ENCODE data around the gene TP53INP2. TPM values are rescaled to one million over a fixed set of nuclear protein-coding genes. Genes with fewer than 3 reads are reported as not detected.
A peak's percentile ranks its signal among the peaks of the same experiment; 100 is the strongest.
"Not testable (repeated sequence)": the region's sequence is repeated elsewhere in the genome, so short reads cannot be mapped to it uniquely, and the experiment has no call there.

The TP53INP2 gene
- total RNA-seq, 1 experiment from 2014 or later: 3.6 TPM

GRCh38 chr20:34717230-34718095, 13.3 kb downstream of the TP53INP2 start:
- in situ Hi-C loops (cut with HindIII; ENCODE audit: low sequenced_read_pairs): no loop called here
- DNase-seq (ENCODE audit: low spot score): no peak

DNA sequence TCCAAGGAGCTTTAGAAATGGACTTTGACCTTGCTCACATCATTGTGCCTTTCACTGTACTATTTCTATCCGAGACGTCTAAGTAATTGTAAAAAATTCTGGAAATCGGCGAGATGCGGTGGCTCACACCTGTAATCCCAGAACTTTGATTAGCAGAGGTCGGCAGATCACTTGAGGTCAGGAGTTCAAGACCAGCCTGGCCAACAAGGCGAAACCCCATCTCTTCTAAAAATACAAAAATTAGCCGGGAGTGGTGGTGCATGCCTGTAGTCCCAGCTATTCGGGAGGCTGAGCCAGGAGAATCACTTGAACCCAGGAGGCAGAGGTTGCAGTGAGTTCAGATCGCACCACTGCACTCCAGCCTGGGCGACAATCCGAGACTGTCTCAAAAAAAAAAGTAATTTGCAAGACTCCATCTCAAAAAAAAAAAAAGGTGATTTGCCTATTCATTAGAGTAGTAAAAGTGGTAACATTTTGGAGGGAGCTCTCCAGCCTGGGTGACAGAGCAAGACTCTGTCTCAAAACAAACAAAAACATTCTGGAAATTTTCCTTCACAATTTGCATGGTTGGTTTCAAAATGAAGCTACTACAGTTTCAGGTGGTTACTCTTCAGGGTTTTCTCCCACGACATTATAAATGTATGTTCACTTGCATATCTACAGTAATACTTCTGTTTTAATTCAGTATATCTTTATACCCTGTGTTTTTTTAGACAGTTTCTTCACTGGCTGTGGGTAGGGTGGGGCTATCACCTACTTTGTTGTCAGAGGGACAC, 15.3 kb downstream of the TP53INP2 start:
- in situ Hi-C loops (cut with HindIII; ENCODE audit: low sequenced_read_pairs); DNase-seq (ENCODE audit: low spot score): not testable (repeated sequence)

DNA sequence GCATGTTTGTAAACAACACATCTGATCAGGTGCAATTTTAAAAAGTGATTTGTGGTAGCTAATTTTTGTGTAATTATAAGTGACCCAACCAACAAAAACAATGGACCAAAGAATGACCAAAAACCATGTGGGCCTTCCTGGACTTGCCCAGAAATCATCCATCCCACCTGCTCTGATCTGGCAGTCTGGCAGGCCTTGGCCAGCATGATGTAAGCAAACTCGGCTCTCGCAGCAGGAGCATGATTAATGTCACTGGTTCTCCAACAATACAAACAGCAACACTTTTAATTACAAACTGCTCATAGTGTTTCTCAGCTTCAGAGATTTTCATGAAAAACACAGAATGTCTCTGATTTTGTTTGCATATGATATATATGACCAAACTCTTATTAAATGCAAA, 16.1 kb downstream of the TP53INP2 start:
- peak; percentile 92 for DNase-seq (ENCODE audit: low spot score)
- in situ Hi-C loops (cut with HindIII; ENCODE audit: low sequenced_read_pairs): no loop called here

GRCh38 chr20:34722560-34722959, 18.4 kb downstream of the TP53INP2 start:
- DNase-seq (ENCODE audit: low spot score); in situ Hi-C loops (cut with HindIII; ENCODE audit: low sequenced_read_pairs): not testable (repeated sequence)

- peak; percentile 43 for DNase-seq (ENCODE audit: low spot score)
- in situ Hi-C loops (cut with HindIII; ENCODE audit: low sequenced_read_pairs): no loop called here
Measured at GRCh38 chr20:34724172-34724571, 20.0 kb downstream of the TP53INP2 start.

DNA sequence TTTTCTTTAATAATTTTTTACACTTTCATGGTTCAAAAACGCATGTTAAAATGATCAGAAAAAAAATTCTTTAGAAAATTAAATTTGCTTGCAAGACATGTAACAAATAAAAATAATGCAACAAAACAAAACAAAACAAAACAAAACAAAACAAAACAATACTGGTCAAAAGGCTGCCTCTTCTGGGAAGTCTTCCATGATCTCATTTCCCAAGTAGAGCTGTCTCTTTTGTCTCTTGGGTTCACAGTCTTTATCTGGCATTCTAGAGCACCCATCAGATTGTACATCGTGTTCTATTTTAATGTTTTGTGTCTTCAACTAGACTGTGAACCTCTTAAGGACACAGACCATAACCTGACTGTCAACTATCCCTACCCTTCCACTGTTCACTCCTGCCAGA, 25.3 kb downstream of the TP53INP2 start:
- DNase-seq (ENCODE audit: low spot score): no peak
- in situ Hi-C loops (cut with HindIII; ENCODE audit: low sequenced_read_pairs): no loop called here

- in situ Hi-C loops (cut with HindIII; ENCODE audit: low sequenced_read_pairs): no loop called here
- no peak for DNase-seq (ENCODE audit: low spot score)
Measured at GRCh38 chr20:34732523-34732922, 28.4 kb downstream of the TP53INP2 start.

DNA sequence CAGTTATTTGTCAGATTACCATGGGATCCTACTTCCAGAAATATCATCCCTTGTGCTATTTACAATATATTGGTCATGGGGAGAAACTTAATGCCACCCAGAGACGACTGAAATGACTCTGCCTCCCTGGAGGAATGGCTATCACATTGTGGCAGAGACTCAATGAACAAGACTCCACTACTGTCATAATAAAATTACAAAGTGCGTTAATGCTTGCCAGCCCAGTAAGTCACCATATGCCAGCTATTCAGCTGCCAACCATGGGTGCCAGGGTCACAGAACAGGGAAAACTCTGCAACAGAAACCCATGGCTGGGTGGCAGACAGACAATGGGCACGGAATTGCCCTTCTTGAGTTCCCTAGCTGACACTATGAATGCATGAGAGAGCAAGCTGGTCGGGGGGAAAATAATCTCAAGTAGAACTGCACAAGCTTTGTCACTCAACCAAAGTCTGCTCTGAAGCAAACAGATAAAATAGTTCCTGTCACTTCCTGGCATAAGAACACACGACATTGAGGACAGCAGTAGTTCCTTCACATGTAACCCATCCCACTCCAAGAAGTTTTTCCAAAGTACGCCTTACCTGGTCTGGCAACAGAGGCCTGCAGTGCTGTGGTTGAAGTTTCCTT, 32.1 kb downstream of the TP53INP2 start:
- in situ Hi-C loops (cut with HindIII; ENCODE audit: low sequenced_read_pairs): no loop called here
- peak; percentile 88 for DNase-seq (ENCODE audit: low spot score)

DNA sequence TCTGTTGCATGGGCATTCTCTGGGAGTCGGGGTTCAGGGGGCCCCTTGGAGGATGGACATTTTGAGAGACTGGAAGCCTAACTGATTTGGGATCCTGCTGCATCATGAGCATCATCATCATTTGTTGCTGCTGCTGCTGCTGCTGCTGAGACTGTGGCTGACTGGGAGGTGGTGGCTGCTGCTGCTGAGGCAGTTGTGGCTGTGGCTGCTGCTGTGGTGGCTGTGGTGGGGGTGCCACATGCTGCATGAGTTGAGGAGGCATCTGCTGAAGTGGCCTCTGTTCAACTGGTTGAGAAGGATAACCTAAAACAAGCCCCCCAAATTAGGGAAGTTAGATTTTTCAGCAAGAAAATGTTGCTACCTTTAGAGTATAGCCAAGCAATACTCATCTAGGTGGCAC, 38.9 kb downstream of the TP53INP2 start:
- in situ Hi-C loops (cut with HindIII; ENCODE audit: low sequenced_read_pairs): no loop called here
- DNase-seq (ENCODE audit: low spot score): no peak

DNA sequence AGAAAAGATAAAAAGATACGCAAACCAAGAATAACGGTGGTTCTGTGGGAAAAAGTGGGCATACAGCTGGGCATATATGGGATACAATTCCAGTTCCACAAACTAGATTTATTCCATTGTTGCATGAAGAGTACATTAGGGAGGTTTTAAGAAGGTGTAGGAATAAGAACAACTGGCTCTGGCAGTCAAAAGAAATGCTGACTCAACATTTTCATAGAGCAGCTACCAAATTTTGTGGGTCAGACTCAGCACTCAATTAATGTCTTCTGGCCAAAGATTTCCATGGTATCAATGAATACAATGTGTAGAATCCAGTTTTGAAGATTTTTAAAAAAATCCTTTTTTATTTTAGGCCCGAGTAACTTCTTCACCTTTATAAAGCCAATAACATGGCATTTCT, 40.2 kb downstream of the TP53INP2 start:
- in situ Hi-C loops (cut with HindIII; ENCODE audit: low sequenced_read_pairs): no loop called here
- no peak for DNase-seq (ENCODE audit: low spot score)

- DNase-seq (ENCODE audit: low spot score): peak; percentile 54
- in situ Hi-C loops (cut with HindIII; ENCODE audit: low sequenced_read_pairs): no loop called here
Measured at GRCh38 chr20:34744847-34745246, 40.7 kb downstream of the TP53INP2 start.

- DNase-seq (ENCODE audit: low spot score): no peak
- in situ Hi-C loops (cut with HindIII; ENCODE audit: low sequenced_read_pairs): no loop called here
Measured at GRCh38 chr20:34746674-34747073, 42.5 kb downstream of the TP53INP2 start.

GRCh38 chr20:34747479-34747878, 43.3 kb downstream of the TP53INP2 start:
- DNase-seq (ENCODE audit: low spot score): no peak

GRCh38 chr20:34748709-34749108, 44.6 kb downstream of the TP53INP2 start:
- in situ Hi-C loops (cut with HindIII; ENCODE audit: low sequenced_read_pairs): no loop called here
- DNase-seq (ENCODE audit: low spot score): no peak

More at GRCh38 chr20:34747479-34747878, 43.3 kb downstream of the TP53INP2 start:
- in situ Hi-C loops (cut with HindIII; ENCODE audit: low sequenced_read_pairs): no loop called here

GRCh38 chr20:34750484-34750883, 46.3 kb downstream of the TP53INP2 start:
- in situ Hi-C loops (cut with HindIII; ENCODE audit: low sequenced_read_pairs): no loop called here
- no peak for DNase-seq (ENCODE audit: low spot score)

GRCh38 chr20:34751453-34751852, 47.3 kb downstream of the TP53INP2 start:
- in situ Hi-C loops (cut with HindIII; ENCODE audit: low sequenced_read_pairs): no loop called here
- no peak for DNase-seq (ENCODE audit: low spot score)

DNA sequence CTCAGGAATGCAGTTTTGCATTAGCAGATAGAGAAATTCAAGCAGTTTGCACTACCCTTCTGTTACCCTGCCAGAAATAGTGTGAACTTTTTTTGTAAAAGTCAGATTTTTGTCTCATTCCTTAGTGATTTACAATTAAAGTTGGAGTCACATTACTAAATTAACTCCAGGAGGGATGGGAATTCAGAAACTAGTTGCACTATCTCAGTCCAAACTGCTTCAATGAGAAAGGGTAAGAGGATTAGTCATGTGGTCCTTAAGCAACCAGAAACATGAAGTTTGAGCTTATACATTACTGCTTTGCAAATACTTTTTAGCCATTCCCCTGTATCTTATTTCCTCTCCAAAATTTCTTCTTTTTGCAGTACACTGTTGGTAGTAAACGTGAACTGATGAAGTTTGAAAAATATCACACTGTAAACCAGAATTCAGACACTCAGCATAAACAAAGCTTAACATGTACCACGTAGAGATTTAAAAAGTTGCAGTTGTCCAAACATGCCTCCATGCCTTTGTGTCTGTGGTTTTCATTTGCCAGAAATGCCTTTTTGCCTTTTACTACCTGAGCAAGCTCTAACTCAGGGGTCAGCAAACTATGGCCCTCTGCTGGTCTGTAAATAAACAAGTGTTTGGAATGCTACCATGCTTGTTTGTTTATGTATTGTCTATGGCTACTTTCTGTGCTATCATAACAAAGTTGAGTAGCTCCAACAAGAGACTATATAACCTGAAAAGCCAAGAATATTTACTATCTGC, 49.7 kb downstream of the TP53INP2 start:
- in situ Hi-C loops (cut with HindIII; ENCODE audit: low sequenced_read_pairs): no loop called here
- DNase-seq (ENCODE audit: low spot score): no peak

- DNase-seq (ENCODE audit: low spot score): no peak
- in situ Hi-C loops (cut with HindIII; ENCODE audit: low sequenced_read_pairs): no loop called here
Measured at GRCh38 chr20:34754611-34755010, 50.5 kb downstream of the TP53INP2 start.

DNA sequence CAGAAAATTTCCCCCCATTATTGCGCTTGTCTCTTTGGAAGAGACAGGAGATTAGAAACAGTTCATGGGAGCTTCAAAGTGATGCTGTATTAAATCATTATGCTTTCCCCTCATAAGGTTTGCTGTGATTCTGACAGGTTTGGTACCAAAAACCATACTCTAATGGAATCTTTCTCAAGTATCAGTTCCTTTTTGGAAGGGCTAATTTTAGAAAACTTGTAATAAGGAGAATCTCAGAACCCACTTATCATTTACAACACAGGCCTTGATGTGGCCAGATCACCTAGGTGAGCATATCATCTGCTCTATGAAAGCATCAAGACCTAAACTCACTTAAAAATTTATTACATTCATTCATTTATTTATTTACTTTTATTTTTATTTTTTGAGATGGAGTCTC, 51.2 kb downstream of the TP53INP2 start:
- in situ Hi-C loops (cut with HindIII; ENCODE audit: low sequenced_read_pairs): no loop called here
- no peak for DNase-seq (ENCODE audit: low spot score)
